Measurements from ENCODE around the gene GPD1L.
A peak's percentile ranks its signal among the peaks of the same experiment; 100 is the strongest.

Gene GPD1L

DNA sequence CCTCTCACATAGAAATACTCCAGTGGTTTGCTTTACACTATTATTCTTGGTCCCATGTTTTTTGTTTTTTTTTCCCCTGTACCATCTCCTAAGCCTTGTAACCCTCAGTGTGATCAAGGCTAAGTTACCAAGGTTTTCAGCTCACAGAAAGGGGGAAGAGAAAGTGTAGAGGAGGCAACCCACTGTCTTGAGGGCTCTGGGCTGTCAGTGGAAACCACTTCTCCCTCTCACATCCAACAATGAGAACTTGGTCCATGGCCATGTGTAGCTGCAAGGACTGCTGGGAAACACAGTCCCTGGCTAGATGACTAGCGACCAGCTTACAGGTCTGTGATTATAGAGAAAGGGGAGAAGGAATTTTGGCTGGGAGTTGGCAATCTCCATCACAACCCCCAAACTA lies 30.3 kb downstream of the GPD1L start:
- DNase-seq (ENCODE audit: low read depth in 3 of 3) = no peak

DNA sequence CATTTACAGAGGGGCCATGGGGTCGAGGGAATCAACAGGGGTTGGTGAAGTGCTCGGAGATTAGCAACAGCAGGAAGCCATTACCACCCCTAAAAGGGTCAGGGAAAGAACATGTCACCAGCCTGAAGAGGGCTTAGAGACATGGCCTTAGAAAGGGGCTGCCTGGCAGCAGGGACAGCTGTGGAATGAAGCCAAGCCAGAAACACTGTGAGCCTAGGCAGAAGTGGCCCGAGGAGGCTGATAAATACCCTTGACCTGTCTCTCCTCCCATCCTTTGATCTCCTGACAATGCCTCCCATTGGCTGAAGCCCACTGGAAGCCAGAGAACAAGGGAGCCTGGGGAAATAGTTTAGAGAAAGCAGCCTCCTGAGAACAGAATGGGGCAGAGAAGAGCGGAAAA lies 31.4 kb downstream of the GPD1L start:
- no peak for DNase-seq (ENCODE audit: low read depth in 3 of 3)

DNA sequence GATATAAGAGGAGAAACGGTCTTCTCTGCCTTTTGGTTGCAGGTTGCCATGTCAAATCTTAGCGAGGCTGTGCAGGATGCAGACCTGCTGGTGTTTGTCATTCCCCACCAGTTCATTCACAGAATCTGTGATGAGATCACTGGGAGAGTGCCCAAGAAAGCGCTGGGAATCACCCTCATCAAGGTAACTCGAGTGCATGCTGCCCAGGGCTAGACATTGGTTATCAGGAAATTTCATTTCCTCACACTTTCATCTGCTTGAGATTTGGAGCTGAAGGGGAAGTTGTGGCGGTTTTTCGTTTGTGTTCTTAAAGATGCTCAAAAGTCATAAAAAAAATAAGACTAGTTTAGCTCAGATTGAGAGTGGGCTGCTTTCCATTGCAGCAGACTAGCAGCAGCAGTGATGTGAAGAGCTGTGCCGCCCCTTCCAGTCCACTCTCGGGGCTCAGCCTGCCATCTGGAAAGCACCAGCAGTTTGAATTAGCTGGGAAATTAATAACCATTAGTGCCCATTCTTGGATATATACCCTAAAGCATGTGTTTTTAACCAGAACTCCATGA lies 32.2 kb downstream of the GPD1L start:
- peak in 1 of 3 experiments; percentile 7 for DNase-seq (ENCODE audit: low read depth in 3 of 3)

DNA sequence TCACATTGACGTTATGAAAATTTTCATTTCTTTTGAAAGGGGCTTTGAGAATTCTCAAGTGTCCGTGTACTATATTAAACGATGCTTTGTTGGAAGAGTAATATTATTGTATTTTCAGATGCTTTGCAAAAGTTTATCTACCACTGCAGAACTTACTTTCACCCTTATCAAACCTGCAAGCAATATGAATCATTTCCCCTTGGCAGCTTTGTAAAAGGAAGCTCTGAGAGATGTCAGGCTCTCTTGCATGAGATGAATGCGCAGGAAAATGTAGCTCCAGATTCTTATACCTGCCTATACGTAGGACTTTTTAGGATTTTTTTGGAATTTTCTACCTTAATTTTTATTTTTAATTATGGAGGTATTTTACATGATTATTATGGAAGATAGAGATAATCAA lies 34.5 kb downstream of the GPD1L start:
- no peak for DNase-seq (ENCODE audit: low read depth in 3 of 3)

DNA sequence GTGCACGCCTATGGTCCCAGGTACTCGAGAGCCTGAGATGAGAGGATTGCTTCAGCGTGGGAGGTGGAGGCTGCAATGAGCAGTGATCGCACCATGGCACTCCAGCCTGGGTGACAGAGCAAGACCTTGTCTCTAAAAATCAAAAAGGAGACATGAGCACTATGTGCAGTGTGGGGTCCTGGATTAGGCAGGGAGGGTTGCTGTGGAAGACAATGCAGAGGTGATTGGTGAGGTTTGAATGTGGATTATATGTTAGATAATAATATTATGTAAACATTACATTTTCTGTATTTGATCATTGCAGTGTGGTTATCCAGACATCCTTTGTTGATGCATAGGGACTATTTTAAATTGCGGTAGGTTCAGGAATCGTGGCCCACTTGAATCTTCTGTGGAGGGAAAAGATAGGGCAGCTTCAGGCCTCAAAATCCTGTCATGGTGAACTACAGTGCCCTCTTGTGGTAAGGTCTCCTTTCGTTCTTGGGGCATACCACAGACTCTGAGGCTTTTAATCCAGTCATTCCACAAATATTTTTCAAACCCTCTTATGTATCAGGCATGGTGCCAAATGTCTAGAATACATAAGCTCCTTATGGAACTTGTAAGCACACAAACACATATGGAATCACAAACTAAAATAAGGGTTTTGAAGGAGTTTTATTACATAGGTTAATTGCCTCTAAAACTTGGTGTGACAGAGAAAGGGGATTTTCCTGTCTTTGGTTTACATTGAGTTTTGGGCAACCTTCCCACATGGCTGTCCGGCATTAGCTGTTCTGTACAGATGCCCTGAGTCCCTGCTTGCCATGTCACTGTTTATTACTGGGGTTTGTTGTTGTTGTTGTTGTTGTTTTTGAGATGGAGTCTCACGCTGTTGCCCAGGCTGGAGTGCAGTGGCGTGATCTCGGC lies 37.7 kb downstream of the GPD1L start:
- peak in 2 of 3 experiments; percentile 14 to 49 for DNase-seq (ENCODE audit: low read depth in 3 of 3)

DNA sequence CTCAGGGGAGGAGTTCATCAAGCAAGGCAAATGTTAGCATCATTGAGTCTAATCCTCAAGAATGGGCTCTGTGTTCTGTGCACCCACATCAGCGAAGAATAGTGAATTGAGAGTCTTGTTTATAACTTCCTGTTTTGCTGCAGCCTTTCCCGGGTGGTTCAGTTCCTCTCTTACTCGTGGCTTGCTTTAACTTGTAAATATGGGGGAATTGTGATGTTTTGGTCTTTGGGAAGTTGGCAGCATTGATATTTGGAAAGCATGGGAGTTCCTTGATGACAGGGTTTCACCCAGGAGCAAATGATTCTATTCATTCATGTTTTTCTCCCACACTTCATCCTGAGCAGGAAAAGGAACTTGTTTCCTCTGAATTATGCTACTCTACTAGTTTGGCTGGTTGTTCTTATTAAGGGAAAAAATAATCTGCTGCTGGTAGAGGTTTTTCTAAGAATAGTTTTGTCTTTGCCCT lies 40.4 kb downstream of the GPD1L start:
- DNase-seq (ENCODE audit: low read depth in 3 of 3) = no peak

DNA sequence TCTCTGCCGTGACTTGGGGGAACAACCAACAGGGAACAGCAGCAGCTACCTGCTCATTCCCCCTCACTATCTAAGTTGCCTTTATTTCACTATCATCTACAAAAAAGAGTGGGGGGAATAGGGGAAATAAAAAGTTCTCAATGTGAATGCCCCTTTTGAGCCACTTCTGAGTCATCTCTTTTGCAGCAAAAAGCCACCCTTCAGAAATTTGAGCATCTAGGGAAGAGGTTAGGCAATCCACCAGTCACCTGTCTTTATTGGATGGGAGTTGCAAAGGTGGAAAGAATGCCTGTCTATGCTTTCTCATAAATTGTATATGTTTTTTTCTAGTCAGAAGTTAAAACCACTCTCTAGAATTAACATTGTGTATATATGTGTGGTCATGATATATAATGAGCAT lies 41.1 kb downstream of the GPD1L start:
- DNase-seq (ENCODE audit: low read depth in 3 of 3) = no peak

DNA sequence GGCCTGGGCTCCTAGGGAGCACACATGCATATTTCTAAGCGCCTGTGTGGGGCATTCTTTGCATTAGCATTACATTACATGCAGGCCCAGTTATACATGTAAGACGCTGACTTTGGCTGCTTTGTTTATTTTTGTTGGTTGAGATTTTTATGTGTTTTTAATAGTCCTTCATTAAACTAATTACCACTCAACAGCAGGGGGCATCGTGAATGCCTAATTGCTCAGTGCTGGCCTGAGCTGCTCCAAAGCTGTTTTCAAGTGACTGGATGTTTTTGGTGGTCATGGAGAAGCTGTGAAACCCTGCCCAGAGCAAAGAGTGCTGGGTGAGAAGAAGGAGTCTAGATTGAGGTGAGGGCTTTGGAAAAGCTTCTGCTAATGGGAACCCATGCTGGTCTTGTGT lies 41.5 kb downstream of the GPD1L start:
- no peak for DNase-seq (ENCODE audit: low read depth in 3 of 3)

DNA sequence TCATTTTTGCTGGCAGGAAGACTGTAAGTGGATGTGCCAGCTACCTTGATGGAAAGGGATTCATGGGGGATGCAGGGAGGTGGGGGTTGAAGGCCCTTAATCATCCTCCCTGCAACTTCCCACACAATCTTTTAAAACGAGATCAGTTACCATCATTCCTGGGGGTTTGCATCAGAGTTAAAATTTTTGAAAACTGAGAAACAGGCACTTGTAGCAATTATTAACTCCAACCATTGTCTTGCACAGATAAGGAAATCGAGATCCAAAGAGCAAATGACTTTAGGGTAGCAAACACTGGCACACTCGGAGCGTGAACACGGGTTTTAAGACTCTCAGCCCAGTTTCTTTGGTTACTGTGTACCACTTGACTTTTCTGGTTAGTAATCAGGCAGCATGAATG lies 41.9 kb downstream of the GPD1L start:
- no peak for DNase-seq (ENCODE audit: low read depth in 3 of 3)

DNA sequence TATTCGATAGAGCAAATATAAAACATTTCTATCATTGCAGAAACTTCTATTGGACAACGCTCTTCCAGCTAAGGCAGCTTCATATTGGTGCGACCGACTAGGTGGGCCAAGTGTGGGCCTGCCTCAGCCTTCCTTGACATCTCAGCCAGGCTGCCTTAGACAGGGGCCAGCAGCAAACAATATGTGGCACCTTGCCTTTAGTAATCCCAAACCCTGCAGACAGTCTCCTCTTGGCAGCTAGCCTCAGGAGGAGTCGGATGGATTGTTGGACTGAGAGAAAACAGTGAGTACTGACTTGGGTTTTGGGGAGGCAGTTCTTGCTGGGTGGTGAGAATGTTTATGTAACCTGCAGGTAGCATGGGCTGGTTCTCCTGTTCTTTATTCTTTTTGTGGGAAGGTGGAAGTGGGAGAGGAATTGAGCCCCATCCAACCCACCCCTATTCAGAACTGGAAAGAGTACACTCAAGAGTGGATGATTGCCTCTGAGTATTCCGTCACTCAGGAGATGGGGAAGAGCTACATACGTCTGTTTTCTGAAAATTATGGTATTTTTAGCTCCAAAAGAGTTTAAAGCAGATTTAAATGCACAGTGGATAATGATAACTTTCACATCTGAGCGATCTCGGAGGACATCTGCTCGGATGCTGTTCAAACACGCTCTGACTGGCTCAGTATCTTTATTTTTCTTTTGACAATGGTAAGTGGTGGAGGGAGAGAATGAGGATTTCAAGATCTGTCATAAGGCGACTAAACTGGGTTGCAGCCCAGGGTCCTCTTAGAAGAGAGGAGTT lies 47.2 kb downstream of the GPD1L start:
- DNase-seq (ENCODE audit: low read depth in 3 of 3) = no peak

DNA sequence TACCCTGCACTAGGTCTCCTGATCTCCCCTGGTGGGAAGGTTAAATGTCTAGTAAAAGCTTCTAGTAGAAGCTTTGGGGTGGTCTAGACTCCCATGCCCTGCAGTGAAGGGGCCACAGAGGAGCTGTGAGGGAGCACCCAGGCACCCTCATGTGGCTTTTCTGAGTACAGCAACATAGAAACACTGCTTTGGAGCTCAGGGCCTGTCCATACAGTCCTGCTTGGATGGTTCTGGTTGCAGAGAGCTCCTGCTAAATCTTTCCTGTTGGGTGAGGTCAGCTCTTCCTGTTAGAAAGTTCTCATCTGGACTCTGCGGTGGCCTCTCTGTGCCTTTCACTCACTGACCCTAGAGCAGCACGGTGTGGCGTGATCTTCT lies 47.8 kb downstream of the GPD1L start:
- no peak for DNase-seq (ENCODE audit: low read depth in 3 of 3)

DNA sequence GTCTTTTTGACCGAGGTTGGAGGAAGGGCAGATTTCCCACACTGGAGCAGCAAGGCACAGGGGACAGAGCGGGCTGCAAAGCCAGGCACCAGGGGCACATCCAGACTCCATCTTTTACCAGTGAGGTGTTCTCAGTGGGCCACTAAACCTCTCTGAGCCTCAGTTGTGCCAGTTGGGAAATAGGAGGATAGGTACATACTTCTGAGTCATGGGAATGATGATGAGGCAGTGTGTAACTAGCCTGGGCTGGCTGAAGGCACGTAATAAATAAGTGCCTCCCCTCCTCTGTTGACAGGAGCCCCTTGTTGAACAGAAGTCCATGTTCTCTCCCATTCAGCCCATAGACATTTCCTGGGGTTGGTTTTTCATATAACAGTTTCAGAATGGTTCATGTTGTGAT lies 48.7 kb downstream of the GPD1L start:
- DNase-seq (ENCODE audit: low read depth in 3 of 3) = no peak

DNA sequence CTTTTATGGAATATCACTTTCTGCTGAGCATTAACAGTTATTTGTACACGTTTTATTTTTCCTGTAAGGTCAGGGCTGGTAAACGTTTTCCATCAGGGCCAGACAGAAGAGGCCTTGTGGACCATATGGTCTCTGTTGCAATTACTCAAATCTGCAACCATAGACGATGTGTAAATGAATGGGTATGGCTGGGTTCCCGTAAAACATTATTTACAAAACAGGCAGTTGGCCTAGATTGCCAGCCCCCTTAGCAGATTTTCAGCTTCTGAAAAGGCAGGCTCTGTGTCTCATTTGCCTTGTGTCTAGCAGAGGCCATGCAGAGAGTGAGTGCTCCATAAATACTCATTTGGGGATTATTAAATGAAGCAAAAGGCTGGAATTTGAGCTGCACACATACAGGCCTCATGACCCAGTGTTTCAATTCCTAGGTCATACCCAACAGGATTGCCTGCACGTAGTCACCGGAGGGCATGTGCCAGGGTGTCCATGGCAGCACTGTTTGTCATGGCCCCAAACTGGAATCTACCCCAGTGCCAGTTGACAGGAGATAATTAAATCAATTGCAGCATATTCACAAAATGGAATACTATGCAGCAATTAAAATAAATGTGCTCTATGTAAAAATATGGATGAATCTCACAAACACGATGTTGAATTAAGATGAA lies 51.3 kb downstream of the GPD1L start:
- no peak for DNase-seq (ENCODE audit: low read depth in 3 of 3)

DNA sequence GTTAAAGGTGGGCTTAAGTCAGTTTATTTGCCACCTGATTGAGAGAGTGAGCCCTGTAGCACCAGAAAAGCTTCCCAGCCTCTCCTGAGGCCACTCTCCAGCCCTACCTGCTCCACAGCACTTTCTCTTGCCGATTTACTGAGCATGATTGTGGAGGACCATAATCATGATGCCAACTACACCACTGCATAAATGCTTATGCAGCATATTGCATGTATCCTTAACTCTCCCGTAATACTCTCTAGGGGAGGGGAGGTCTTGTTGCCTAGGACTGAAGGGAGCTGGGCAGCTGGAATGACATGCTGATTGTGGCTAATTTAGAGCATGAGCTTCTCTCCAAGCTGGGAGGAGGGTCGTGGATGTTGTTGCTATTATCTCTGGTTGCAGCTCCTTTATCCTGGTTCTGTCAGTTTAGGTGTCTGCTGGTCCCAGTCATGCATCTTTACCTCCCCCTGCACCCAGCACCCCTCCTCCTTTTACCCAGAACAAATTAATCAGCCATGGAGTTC lies 54.3 kb downstream of the GPD1L start:
- no peak for DNase-seq (ENCODE audit: low read depth in 3 of 3)

DNA sequence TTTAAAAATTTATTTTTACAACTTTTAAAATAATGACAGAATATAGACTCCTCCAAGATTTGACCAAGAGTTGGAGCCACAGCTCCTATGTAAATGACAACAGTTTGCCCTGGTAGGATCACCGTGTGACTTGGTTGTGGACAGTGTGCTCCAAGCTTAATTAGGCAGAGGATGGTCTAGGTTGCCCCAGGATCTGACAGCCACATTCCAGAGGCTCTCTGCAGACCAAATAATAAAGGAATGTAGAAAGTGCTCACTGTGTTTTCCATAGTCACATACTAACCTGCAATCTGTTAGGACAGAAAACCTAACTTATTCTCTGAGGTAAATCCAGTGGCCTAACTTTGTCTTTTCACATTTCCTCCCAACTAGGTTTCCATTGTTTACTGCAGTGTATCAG lies 59.0 kb downstream of the GPD1L start:
- DNase-seq (ENCODE audit: low read depth in 3 of 3) = no peak

DNA sequence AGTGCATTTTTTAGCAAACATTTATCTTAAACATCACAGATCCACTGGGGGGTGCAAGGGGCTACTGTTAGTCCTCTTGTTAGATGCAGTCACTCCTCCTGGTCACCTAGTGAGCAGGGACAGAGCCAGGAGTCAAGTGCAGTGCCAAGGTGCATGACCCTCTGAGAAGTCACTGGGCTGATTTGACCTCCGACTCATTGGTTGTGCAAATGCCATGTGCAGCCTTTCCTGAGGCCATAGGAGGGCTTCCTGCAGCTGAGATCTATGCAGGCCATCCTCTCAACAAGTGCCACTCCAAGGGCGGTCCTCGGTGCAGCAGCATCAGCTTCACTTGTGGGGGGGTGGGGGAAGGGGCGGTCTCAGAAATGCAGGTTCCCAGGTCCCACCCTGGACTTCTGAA lies 60.2 kb downstream of the GPD1L start:
- no peak for DNase-seq (ENCODE audit: low read depth in 3 of 3)

DNA sequence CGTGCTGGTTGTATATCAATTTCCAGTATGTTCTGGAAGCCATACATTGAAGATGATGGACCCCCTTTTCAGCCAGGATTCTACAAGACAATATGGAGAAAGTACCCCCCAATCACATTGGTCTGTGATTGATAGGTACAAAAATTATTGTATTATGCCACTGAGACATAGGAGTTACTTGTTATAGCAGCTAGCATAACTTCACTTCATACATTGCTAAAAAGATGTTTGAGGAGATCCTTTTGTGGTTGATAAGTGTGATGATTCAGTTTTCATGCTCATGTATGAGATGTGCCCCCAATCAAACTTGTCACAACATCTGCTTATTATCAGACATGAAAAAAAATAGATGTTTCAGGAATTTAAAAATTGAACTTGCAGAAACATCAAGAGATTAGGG lies 66.0 kb downstream of the GPD1L start:
- no peak for DNase-seq (ENCODE audit: low read depth in 3 of 3)

DNA sequence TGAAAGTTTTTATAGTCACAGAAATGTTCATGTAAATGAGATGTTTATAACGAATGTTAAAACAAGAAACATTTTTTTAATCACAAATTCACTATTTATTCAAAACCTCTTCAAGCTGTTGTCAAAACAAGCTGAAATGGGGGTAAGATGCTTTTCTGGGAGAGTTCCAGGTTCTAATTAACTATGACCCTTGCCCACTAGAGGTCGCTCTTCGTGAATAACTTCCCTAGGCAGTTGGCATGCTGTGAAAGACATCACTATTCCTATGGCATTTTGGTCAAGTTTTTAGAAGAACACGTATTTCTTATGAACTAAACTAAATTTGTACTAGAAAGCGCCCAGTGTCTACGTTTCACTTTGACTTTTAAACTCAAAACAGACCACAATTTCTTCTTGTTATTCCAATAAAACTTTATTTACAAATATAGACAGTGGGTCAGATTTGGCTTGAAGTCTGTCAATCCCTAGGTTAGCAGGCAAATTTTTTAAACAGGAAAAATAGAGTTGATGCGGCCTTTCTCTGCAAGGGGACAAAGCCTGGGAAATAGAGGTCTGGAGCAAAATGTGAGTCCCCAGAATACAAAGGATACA lies 69.3 kb downstream of the GPD1L start:
- peak; percentile 11 to 42 (median 18) for DNase-seq (ENCODE audit: low read depth in 3 of 3)

DNA sequence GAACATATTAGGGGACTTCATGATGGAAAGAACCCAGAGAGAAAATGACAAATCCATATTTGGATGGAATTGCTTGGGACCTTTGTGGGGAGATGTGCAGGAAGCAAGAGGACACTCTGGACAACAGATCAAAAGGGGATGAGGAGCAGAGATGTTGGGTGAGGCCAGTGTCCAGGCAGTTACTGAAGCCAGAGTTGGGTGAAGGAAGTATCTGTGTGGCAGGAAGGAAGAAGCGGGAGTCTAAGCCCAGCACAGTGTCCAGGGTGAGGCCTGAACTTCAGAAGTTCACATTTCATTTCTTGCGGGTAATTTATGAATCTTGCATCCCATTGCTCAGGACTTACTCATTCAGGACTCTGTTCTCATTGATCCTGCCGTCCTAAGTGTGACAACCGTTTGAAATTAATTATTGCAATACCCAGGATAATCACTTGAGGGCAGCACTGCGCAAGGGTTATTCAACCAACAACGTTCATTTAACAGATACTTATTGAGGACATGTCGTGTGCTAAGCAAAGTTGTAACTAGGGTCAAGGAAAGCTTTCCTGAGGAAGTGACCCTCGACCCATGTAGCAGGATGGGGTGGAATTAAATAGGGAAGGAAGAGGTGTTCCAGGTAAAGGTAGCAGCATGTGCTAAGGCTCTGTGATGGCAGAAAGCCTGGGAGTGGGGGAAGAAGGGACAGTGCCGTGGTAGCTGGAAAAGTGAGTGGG lies 70.7 kb downstream of the GPD1L start:
- peak; percentile 40 to 68 (median 41) for DNase-seq (ENCODE audit: low read depth in 3 of 3)

DNA sequence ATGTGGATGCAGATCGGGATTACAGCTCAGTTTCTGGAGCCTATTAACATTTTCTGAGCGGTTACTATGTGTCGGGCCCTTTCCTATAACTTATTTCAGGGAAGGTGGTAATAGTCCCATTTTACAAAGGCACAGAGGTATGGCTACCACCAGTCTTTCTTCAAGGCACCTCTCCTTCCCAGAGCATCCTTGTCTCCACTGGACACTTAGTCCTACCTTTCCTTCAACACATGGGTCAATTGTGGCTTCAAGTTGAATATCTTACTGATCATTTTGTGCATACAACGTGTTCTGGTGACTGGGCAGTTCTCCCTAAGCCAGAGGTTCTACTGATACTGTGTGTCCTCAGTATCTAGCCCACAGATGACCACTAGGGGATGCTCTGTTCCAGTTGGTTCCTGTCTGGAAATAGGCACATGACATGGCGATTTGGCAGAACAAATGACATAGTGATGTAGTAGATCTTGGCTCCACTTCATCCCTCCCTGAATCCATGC lies 71.3 kb downstream of the GPD1L start:
- peak; percentile 12 to 32 (median 12) for DNase-seq (ENCODE audit: low read depth in 3 of 3)

Measured in stimulated activated CD4-positive, alpha-beta T cell treated with anti-CD3 and anti-CD28 coated beads, TNF-alpha, amount 100 ng/mL, for 24 hours (primary cell).